SK-MEL-5 (cell line): Measurements from ENCODE around the gene ARF3. TPM values are rescaled to one million over a fixed set of nuclear protein-coding genes. Genes with fewer than 3 reads are reported as not detected.

ENCODE experiments used
- DNase-seq: peaks from one replicate; pipeline ENCODE4 v3.0.0-alpha.2; 2016; ENCODE audit warnings: low read depth, low spot score
- in situ Hi-C: cut with HindIII; loops from 2 replicates; pipeline ENCODE4 v1.10.0; 2016; ENCODE audit warnings: low sequenced_read_pairs, high pct_unique_total_duplicates, low pct_unique_long_range_greater_than_20kb
- small RNA-seq, 2 experiments: library from RNA; depleted of rRNA; stranded (forward); fragments of <200 nt; gene quantifications; one replicate each; pipeline ENCODE3, GENCODE V24; 2014
- total RNA-seq: library from RNA; depleted of rRNA; stranded (reverse); fragments of >200 nt; shearing (Covaris generic); gene quantifications from 2 replicates; pipeline ENCODE4 v1.2.3, GENCODE V29; 2014; rRNA removed

Gene ARF3
- total RNA-seq, 1 experiment from 2014 or later, result 92.3 TPM

DNA sequence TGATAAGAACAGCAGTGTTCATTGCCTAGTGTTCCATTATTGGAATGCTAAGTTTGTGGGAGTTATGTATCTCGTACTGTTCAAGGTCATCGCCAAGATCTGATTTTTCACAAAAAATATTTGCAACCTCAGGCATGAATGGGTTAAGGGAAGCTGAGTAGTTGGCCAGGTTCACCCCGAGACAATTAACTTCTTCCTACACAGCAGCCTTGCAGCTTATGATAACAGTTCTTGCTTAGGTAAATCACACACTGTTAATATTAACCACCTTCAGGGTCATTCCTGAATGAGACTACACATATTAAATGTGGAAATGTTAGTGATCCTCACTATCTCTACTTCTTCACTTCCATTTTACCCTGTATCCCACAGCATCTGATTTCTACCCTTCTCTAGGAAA is 50.0 kb downstream of the ARF3 start:
- DNase-seq, result no peak
- in situ Hi-C loops, result no loop called here

- DNase-seq, result peak; percentile 94
- in situ Hi-C loops, result no loop called here
Observed at GRCh38 chr12:48903982-48904411, 53.3 kb downstream of the ARF3 start.

DNA sequence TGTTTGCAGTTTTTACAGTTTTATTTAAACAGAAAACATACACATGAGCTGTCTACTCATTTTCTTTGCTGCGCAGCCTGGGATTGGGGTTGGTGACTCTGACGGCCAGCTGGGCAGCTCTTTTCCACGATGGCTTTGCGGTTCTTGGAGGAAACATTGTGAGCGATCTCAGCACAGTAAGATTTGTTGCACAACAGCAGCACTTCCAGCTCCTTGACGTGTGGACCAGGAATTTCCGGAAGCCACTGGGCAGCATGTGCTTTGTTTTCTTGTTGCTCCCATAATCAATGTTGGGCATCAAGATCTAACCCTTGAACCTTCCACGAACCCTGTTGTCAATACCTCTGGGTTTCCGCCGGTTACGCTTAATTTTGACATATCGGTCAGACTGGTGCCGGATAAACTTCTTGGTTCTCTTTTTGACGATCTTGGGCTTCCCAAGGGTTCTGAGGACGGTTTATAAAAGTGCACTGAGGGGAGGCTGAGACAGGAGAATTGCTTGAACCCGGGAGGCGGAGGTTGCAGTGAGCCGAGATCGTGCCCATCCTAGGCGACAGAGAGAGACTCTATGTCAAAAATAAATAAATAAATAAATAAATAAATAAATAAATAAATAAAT is 53.8 kb downstream of the ARF3 start:
- DNase-seq, result peak; percentile 54
- in situ Hi-C loops, result no loop called here

GRCh38 chr12:48901278-48901677 is 56.0 kb downstream of the ARF3 start:
- no peak for DNase-seq
- in situ Hi-C loops, result no loop called here

- no peak for DNase-seq
- in situ Hi-C loops, result no loop called here
Observed at GRCh38 chr12:48899651-48900050, 57.6 kb downstream of the ARF3 start.

- DNase-seq, result no peak
Observed at GRCh38 chr12:48894271-48894670, 63.0 kb downstream of the ARF3 start.

GRCh38 chr12:48890657-48891418 is 66.4 kb downstream of the ARF3 start:
- peak; percentile 80 for DNase-seq
- in situ Hi-C loops, result no loop called here

More at GRCh38 chr12:48894271-48894670, 63.0 kb downstream of the ARF3 start:
- in situ Hi-C loops, result no loop called here

- in situ Hi-C loops, result no loop called here
- no peak for DNase-seq
Observed at GRCh38 chr12:48889679-48890078, 67.6 kb downstream of the ARF3 start.

Small RNA genes lying within 50 kb of the gene (small RNA-seq; reads per million reads assigned to genes)
- gene AC073610.1 (0 reads per million in 2 experiments), gene RNU6-600P (0 reads per million in 2 experiments), gene RNU6-940P (0 reads per million in 2 experiments)

Other genes with a start within 250 kb of the ARF3 start
- gene CCNT1, start 240.8 kb downstream of the ARF3 start, total RNA-seq, result 51.4 and 52.1 TPM in 2 replicates
- 28.1 and 31.5 TPM in 2 replicates for gene ADCY6, start 168.4 kb downstream of the ARF3 start, total RNA-seq
- gene CACNB3, start 139.0 kb downstream of the ARF3 start, total RNA-seq, result 4.9 and 5.3 TPM in 2 replicates
- 86.4 and 86.9 TPM in 2 replicates for gene DDX23, start 105.3 kb downstream of the ARF3 start, total RNA-seq
- gene RND1, start 91.6 kb downstream of the ARF3 start, total RNA-seq, result 0.11 and 0.13 TPM in 2 replicates
- 10.8 and 12.2 TPM in 2 replicates for gene FKBP11, start 32.0 kb downstream of the ARF3 start, total RNA-seq
- 3.4 and 5.1 TPM in 2 replicates for gene WNT10B, start 14.2 kb upstream of the ARF3 start, total RNA-seq
- not detected in 2 replicates for gene WNT1, start 20.8 kb upstream of the ARF3 start, total RNA-seq
- 0.03 TPM in 1 of 2 replicates, not detected in the other for gene DDN, start 41.9 kb upstream of the ARF3 start, total RNA-seq
- 115 and 133 TPM in 2 replicates for gene PRKAG1, start 61.3 kb upstream of the ARF3 start, total RNA-seq
- 14.5 and 16.1 TPM in 2 replicates for gene KMT2D, start 103.3 kb upstream of the ARF3 start, total RNA-seq
- gene RHEBL1, start 112.5 kb upstream of the ARF3 start, total RNA-seq, result 5.2 and 7.8 TPM in 2 replicates
- gene DHH, start 137.3 kb upstream of the ARF3 start, total RNA-seq, result 0.05 and 0.21 TPM in 2 replicates
- gene LMBR1L, start 153.4 kb upstream of the ARF3 start, total RNA-seq, result 20.6 and 21.7 TPM in 2 replicates
- gene TUBA1B, start 173.9 kb upstream of the ARF3 start, total RNA-seq, result 1,958 and 1,976 TPM in 2 replicates
- gene TUBA1A, start 231.6 kb upstream of the ARF3 start, total RNA-seq, result 147 and 170 TPM in 2 replicates